Smooth muscle cell (in vitro differentiated cells): ENCODE measurements around the gene GARIN5B. TPM values are rescaled to one million over a fixed set of nuclear protein-coding genes. Genes with fewer than 3 reads are reported as not detected.

ENCODE experiments used
- DNase-seq: peaks from one replicate; lab custom pipeline; 2025; ENCODE audit not compliant: unreplicated experiment; lab: John Stamatoyannopoulos, UW
- H2AFZ ChIP-seq: fragments of 200-600 bp; sonication (generic); 2 replicates; pipeline ENCODE4 v1.6.0; 2016; ENCODE audit warnings: antibody characterized with exemption, low read depth, mild to moderate bottlenecking
- H3F3A ChIP-seq: fragments of 200-600 bp; sonication (generic); 2 replicates; pipeline ENCODE4 v1.6.0; 2017; ENCODE audit warnings: antibody characterized with exemption, low read depth
- H3K27ac ChIP-seq: fragments of 200-600 bp; sonication (generic); 2 replicates; pipeline ENCODE4 v1.5.1; 2016; ENCODE audit warnings: low read depth, mild to moderate bottlenecking
- H3K27me3 ChIP-seq: fragments of 200-600 bp; sonication (generic); 2 replicates; pipeline ENCODE4 v1.6.1; 2016; ENCODE audit warnings: low read depth, mild to moderate bottlenecking
- H3K36me3 ChIP-seq: fragments of 200-600 bp; sonication (generic); 2 replicates; pipeline ENCODE4 v1.5.1; 2016; ENCODE audit warnings: low read depth
- H3K4me1 ChIP-seq: fragments of 200-600 bp; sonication (generic); 2 replicates; pipeline ENCODE4 v1.5.1; 2016; ENCODE audit warnings: low read depth
- H3K4me2 ChIP-seq: fragments of 200-600 bp; sonication (generic); 2 replicates; pipeline ENCODE4 v1.6.0; 2016; ENCODE audit warnings: mild to moderate bottlenecking
- H3K4me3 ChIP-seq: fragments of 200-600 bp; sonication (generic); 2 replicates; pipeline ENCODE4 v1.5.1; 2016; ENCODE audit warnings: mild to moderate bottlenecking
- H3K79me2 ChIP-seq: fragments of 200-600 bp; sonication (generic); 2 replicates; pipeline ENCODE4 v1.6.0; 2016; ENCODE audit warnings: low read depth, mild to moderate bottlenecking
- H3K9ac ChIP-seq: fragments of 200-600 bp; sonication (generic); 2 replicates; pipeline ENCODE4 v1.6.0; 2016; ENCODE audit warnings: low read depth
- H3K9me3 ChIP-seq: fragments of 200-600 bp; sonication (generic); replicated peaks from 2 replicates; pipeline ENCODE4 v1.5.1; 2016; ENCODE audit warnings: low read depth
- H4K20me1 ChIP-seq: fragments of 200-600 bp; sonication (generic); 2 replicates; pipeline ENCODE4 v1.6.0; 2016; ENCODE audit warnings: low read depth
- CTCF ChIP-seq: fragments of 200-600 bp; sonication (generic); IDR thresholded peaks from 2 replicates; pipeline ENCODE4 v1.5.1; 2017; ENCODE audit warnings: borderline replicate concordance, mild to moderate bottlenecking, antibody characterized with exemption; ENCODE audit not compliant: insufficient read depth, poor library complexity, severe bottlenecking
- WGBS: methylation state at CpG from one replicate; pipeline ENCODE4 v1.1.7; 2016; ENCODE audit warnings: low lambda C conversion rate; 5-methylcytosine and 5-hydroxymethylcytosine counted together
- polyA plus RNA-seq: library from polyadenylated mRNA; unstranded; fragments of >200 nt; fragmentation: Nextera tagmentation; extraction: Ambion mirVana; gene quantifications from 2 replicates; pipeline ENCODE4 v1.2.1, GENCODE V29; 2016
- total RNA-seq: library from RNA; depleted of rRNA; stranded (reverse); fragments of >200 nt; gene quantifications from 2 replicates; pipeline ENCODE4 v1.2.3, GENCODE V29; 2014

The GARIN5B gene
- total and polyA plus RNA-seq, 2 experiments from 2014 or later, result 0.07 TPM; not detected in 1

GRCh38 chr19:55358493-55358892 lies 4.6 kb downstream of the GARIN5B start:
- Histone ChIP-seq H3K79me2 (no peaks in the 10 kb centered on the region), H3K4me1 (peaks cover 6% of the 10 kb centered on the region), H3K4me2 (no peak overlapping the region), H3K36me3 (no peaks in the 10 kb centered on the region), H3K9ac (no peak overlapping the region), H3K27me3 (peaks cover 5% of the 10 kb centered on the region), H3K27ac (no peak overlapping the region), H3F3A (no peaks in the 10 kb centered on the region), H2AFZ (no peak overlapping the region), H3K4me3 (no peak overlapping the region), H3K9me3 (no peaks in the 10 kb centered on the region), H4K20me1 (no peaks in the 10 kb centered on the region)
- WGBS, result 92% methylated on average over 16 of the region's 19 CpGs
- no peak for TF ChIP-seq CTCF
- DNase-seq, result no peak

- Histone ChIP-seq H3F3A (no peaks in the 10 kb centered on the region), H2AFZ (no peak overlapping the region), H3K79me2 (no peaks in the 10 kb centered on the region), H3K27me3 (peaks cover 20% of the 10 kb centered on the region), H3K9me3 (no peaks in the 10 kb centered on the region), H4K20me1 (no peaks in the 10 kb centered on the region), H3K27ac (no peak overlapping the region), H3K4me1 (no peaks in the 10 kb centered on the region), H3K4me3 (no peak overlapping the region), H3K36me3 (no peaks in the 10 kb centered on the region), H3K4me2 (no peak overlapping the region), H3K9ac (no peak overlapping the region)
- TF ChIP-seq CTCF, result no peak
- DNase-seq, result no peak
- WGBS, result 40% methylated on average over 13 of the region's 13 CpGs
These were observed 7.7 kb downstream of the GARIN5B start for GRCh38 chr19:55355213-55355821.

- no peaks in the 10 kb centered on the region for H3K9me3 ChIP-seq
- no peak for DNase-seq
- TF ChIP-seq CTCF, result no peak
- no peaks in the 10 kb centered on the region for H3K36me3 ChIP-seq
- H3K27ac ChIP-seq, result no peak within 1 kb of the TSS
- no peak within 1 kb of the TSS for H2AFZ ChIP-seq
- no peaks in the 10 kb centered on the region for H3K4me1 ChIP-seq
- no peaks in the 10 kb centered on the region for H3K79me2 ChIP-seq
- peak within 1 kb of the TSS; percentile 91 for H3K4me2 ChIP-seq
- WGBS, result 3% methylated on average over 12 of the region's 43 CpGs
- H4K20me1 ChIP-seq, result no peaks in the 10 kb centered on the region
- no peaks in the 10 kb centered on the region for H3F3A ChIP-seq
- peak within 1 kb of the TSS; percentile 56 for H3K4me3 ChIP-seq
- peaks cover 20% of the 10 kb centered on the region for H3K27me3 ChIP-seq
- no peak within 1 kb of the TSS for H3K9ac ChIP-seq
These were observed 8.3 kb downstream of the GARIN5B start, which contains the start of gene COX6B2 for GRCh38 chr19:55354698-55355212. Gene COX6B2 (minus strand): TSS chr19:55354719. CDS start chr19:55354521, 198 bp downstream.
